NCI-H2107 treated with DMSO at 0.1 percent for 48 hours (cell line): ENCODE measurements around the gene ATP5PO.
"Not testable (repeated sequence)": the region's sequence is repeated elsewhere in the genome, so short reads cannot be mapped to it uniquely, and the experiment has no call there.

Experiments used
- DNase-seq: peaks from one replicate; lab custom pipeline; 2025; ENCODE audit not compliant: unreplicated experiment; lab: John Stamatoyannopoulos, UW

ATP5PO gene

GRCh38 chr21:33872881-33873515 is 42.6 kb downstream of the ATP5PO start:
- no peak for DNase-seq

GRCh38 chr21:33871171-33871570 is 44.4 kb downstream of the ATP5PO start:
- DNase-seq: no peak

- DNase-seq: no peak
Observed at GRCh38 chr21:33870768-33871167, 44.8 kb downstream of the ATP5PO start.

GRCh38 chr21:33869873-33870272 is 45.7 kb downstream of the ATP5PO start:
- no peak for DNase-seq

- DNase-seq: not testable (repeated sequence)
Observed at GRCh38 chr21:33867868-33868267, 47.7 kb downstream of the ATP5PO start.

- DNase-seq: no peak
Observed at GRCh38 chr21:33866826-33867225, 48.8 kb downstream of the ATP5PO start.

GRCh38 chr21:33865996-33866575 is 49.5 kb downstream of the ATP5PO start:
- DNase-seq: no peak

- no peak for DNase-seq
Observed at GRCh38 chr21:33865176-33865575, 50.4 kb downstream of the ATP5PO start.

- no peak for DNase-seq
Observed at GRCh38 chr21:33864150-33864549, 51.5 kb downstream of the ATP5PO start.

- DNase-seq: not testable (repeated sequence)
Observed at GRCh38 chr21:33863191-33863590, 52.4 kb downstream of the ATP5PO start.

- DNase-seq: no peak
Observed at GRCh38 chr21:33861125-33861524, 54.5 kb downstream of the ATP5PO start.

GRCh38 chr21:33860332-33860879 is 55.2 kb downstream of the ATP5PO start:
- no peak for DNase-seq

GRCh38 chr21:33859373-33860102 is 56.1 kb downstream of the ATP5PO start:
- no peak for DNase-seq

GRCh38 chr21:33858667-33859372 is 56.8 kb downstream of the ATP5PO start:
- no peak for DNase-seq

GRCh38 chr21:33857846-33858666 is 57.5 kb downstream of the ATP5PO start:
- DNase-seq: no peak

GRCh38 chr21:33856893-33857527 is 58.6 kb downstream of the ATP5PO start:
- no peak for DNase-seq

- DNase-seq: no peak
Observed at GRCh38 chr21:33855190-33855589, 60.4 kb downstream of the ATP5PO start.

- no peak for DNase-seq
Observed at GRCh38 chr21:33854604-33855003, 61.0 kb downstream of the ATP5PO start.
